ENCODE results near the gene PARP4.

DNA sequence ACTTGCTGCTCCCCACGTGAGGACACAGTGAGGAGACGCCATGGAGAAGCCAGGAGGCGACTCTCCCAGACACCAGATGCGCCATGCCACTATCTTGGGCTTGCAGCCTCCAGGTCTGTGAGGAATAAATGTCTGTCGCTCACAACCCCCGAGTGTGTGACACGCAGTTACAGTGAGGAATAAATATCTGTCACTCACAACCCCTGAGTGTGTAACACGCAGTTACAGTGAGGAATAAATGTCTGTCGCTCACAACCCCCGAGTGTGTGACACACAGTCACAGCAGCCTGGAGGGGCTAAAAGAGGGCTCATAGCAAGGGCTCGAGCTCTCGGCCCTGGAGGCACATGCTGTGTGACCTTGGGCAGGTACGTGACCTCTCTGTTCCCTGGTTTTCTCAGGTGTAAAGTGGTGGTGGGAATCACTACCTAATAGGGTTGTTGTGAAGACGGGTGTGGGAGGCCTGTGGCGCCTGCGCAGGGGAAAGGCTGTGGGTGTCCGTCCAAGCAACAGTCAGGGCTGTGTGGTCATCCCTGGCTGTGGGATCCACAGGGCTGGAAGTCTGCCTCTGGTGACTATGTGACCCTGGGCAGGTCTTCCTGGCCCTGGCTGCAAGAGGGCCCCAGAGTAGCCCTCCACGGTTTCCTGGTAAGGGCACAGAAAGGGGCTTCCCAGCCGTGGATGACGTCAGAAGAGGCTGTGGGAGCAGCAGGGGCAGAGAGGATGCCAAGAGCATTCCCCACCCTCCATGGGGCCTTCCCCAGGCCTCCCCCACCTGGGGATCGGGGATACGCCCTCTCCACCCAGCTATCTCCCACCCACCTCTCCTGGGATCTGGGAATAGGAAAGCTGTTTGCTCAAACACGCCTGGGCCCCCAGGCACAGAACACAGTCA, 125.5 kb downstream of the PARP4 start:
- no peak for TF ChIP-seq POLR2A (IDR thresholded peaks at IDR 0.05)
- TF ChIP-seq, protein P1, sequence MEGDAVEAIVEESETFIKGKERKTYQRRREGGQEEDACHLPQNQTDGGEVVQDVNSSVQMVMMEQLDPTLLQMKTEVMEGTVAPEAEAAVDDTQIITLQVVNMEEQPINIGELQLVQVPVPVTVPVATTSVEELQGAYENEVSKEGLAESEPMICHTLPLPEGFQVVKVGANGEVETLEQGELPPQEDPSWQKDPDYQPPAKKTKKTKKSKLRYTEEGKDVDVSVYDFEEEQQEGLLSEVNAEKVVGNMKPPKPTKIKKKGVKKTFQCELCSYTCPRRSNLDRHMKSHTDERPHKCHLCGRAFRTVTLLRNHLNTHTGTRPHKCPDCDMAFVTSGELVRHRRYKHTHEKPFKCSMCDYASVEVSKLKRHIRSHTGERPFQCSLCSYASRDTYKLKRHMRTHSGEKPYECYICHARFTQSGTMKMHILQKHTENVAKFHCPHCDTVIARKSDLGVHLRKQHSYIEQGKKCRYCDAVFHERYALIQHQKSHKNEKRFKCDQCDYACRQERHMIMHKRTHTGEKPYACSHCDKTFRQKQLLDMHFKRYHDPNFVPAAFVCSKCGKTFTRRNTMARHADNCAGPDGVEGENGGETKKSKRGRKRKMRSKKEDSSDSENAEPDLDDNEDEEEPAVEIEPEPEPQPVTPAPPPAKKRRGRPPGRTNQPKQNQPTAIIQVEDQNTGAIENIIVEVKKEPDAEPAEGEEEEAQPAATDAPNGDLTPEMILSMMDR (IDR thresholded peaks at IDR 0.05 in 4 of 5, conservative IDR thresholded peaks at IDR 0.05 in 1 of 5): no peak

All from gastrocnemius medialis (tissue), 4 donors.